Measurements from ENCODE around the gene ZFAND3. TPM values are rescaled to one million over a fixed set of nuclear protein-coding genes. Genes with fewer than 3 reads are reported as not detected.

ZFAND3 gene
- total and polyA plus RNA-seq, 8 donors = 19.8 to 164 (median 37.3) TPM

DNA sequence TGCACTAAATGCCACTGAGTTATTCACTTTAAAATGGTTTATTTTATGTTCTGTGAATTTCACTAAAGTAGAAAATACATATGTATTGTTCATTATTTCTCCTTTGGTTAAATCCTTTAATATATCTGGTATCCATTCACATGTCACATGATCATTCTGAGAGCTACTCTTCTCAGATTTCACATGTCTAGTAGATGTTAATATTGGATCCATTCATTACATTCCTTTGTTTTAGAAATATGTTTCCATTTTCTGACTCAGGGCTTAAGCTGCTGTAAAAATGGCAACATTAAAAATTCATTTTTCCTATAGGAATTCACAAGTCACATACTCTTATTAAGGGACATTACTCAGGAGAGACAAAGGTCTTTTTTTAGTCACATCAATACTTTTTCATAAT, 205.4 kb downstream of the ZFAND3 start:
- Histone ChIP-seq H3K36me3 (no peaks in the 10 kb centered on the region), H3K27ac (no peak overlapping the region), H3K9me3 (peaks cover 0 to 9% (median 2%) of the 10 kb centered on the region in 4 donors), H3K27me3 (no peaks in the 10 kb centered on the region), H3K4me3 (no peak overlapping the region), H3K4me1 (peaks cover 0 to 50% (median 28%) of the 10 kb centered on the region in 4 donors)
- intact Hi-C loops (cut with DNase I; ENCODE audit: low total_unique reads) = no loop called here
- TF ChIP-seq POLR2A (IDR thresholded peaks at IDR 0.05) = no peak
- no peak for TF ChIP-seq POLR2AphosphoS5 (IDR thresholded peaks at IDR 0.05)
- TF ChIP-seq, protein P1, sequence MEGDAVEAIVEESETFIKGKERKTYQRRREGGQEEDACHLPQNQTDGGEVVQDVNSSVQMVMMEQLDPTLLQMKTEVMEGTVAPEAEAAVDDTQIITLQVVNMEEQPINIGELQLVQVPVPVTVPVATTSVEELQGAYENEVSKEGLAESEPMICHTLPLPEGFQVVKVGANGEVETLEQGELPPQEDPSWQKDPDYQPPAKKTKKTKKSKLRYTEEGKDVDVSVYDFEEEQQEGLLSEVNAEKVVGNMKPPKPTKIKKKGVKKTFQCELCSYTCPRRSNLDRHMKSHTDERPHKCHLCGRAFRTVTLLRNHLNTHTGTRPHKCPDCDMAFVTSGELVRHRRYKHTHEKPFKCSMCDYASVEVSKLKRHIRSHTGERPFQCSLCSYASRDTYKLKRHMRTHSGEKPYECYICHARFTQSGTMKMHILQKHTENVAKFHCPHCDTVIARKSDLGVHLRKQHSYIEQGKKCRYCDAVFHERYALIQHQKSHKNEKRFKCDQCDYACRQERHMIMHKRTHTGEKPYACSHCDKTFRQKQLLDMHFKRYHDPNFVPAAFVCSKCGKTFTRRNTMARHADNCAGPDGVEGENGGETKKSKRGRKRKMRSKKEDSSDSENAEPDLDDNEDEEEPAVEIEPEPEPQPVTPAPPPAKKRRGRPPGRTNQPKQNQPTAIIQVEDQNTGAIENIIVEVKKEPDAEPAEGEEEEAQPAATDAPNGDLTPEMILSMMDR (IDR thresholded peaks at IDR 0.05) = no peak
- no peak for TF ChIP-seq EP300 (IDR thresholded peaks at IDR 0.05)
- no peak for DNase-seq

DNA sequence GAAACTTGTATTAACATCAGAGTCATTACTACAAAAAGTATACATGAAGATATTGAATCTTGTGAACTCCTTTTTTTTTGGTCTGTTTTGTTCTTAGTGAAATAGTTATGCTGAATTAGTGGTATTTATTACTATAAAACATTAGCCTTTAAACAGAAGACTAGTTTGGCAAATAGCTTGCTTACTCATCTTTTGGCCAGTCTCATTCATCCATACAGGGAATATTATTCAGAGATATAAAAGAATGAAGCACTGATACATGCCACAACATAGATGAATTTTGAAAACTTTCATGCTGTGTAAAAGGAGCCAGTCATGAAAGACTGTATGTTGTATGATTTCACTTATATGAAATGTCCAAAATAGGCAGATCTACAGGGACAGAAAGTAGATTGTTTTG, 205.9 kb downstream of the ZFAND3 start:
- TF ChIP-seq, protein P1 (IDR thresholded peaks at IDR 0.05) = no peak
- TF ChIP-seq POLR2A (IDR thresholded peaks at IDR 0.05) (no peak), EP300 (IDR thresholded peaks at IDR 0.05) (no peak), POLR2AphosphoS5 (IDR thresholded peaks at IDR 0.05) (no peak)
- DNase-seq = no peak
- Histone ChIP-seq H3K27me3 (no peaks in the 10 kb centered on the region), H3K36me3 (no peaks in the 10 kb centered on the region), H3K4me3 (no peak overlapping the region), H3K4me1 (peaks cover 0 to 46% (median 26%) of the 10 kb centered on the region in 4 donors), H3K9me3 (peaks cover 0 to 9% (median 2%) of the 10 kb centered on the region in 4 donors), H3K27ac (no peak overlapping the region)
- intact Hi-C loops (cut with DNase I; ENCODE audit: low total_unique reads) = no loop called here

DNA sequence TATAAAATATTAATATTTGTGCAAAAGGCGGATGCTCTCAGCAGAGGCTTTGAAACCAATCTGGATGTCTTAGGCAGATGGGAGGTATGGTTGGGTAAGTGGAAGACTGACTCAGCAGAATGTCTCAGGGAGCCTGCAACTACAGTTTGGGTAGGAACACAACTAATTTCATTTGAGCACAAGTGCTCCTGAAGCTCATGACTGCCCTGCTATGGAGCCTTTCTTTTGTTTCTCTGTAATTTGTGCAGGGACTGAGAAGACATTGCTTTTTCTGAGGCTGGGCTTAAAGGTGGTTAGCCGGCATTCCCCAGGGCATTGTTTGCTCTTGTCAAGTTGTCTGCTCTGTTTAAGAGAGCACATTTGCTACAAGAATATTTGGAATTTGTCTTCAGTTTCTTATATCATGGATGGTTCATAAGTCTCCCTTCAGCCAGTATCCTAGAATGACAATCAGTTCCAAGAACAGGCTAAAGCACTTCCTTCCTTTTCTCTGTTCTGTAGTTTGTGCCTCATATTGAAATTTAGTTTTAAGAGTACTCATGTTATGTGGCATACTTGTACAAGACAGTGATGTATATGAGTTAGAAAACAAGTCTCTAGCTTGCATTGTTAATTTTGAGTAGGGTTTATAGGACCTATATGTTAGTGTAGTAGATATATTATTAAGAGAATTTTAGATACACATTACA, 208.3 kb downstream of the ZFAND3 start:
- intact Hi-C loops (cut with DNase I; ENCODE audit: low total_unique reads) = no loop called here
- H3K27me3 ChIP-seq = no peaks in the 10 kb centered on the region
- whole genome bisulfite sequencing, 5 donors = 69 to 83% (median 78%) methylated on average over 2 of the region's 2 CpGs
- no peak overlapping the region for H3K4me3 ChIP-seq
- TF ChIP-seq EP300 (IDR thresholded peaks at IDR 0.05) (no peak), POLR2A (IDR thresholded peaks at IDR 0.05) (no peak), POLR2AphosphoS5 (IDR thresholded peaks at IDR 0.05) (no peak)
- TF ChIP-seq, protein P1 (IDR thresholded peaks at IDR 0.05) = no peak
- no peak overlapping the region for H3K27ac ChIP-seq
- H3K9me3 ChIP-seq = peaks cover 0 to 9% (median 2%) of the 10 kb centered on the region in 4 donors
- no peak for DNase-seq
- peaks cover 0 to 35% (median 15%) of the 10 kb centered on the region in 4 donors for H3K4me1 ChIP-seq
- H3K36me3 ChIP-seq = no peaks in the 10 kb centered on the region

DNA sequence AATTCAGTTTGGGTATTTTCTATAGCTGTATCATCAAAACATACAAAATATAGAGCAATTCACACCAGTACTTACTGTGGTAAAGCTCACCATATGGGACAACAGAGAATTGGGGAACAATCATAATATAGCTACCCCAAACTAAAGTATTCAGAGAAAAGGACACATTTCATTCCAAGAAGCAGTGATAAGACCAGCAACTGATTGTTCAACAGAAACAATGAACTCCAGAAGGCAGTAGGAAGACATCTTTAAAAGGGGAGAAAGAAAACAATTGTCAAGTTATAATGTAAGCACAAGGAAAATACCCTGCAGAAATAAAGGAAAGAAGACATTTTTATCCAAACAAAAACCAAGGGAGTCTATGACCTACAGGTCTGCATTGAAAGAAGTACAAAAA, 210.9 kb downstream of the ZFAND3 start:
- Histone ChIP-seq H3K27me3 (no peaks in the 10 kb centered on the region), H3K27ac (no peak overlapping the region), H3K4me1 (peaks cover 0 to 60% (median 28%) of the 10 kb centered on the region in 4 donors), H3K36me3 (no peaks in the 10 kb centered on the region), H3K9me3 (no peaks in the 10 kb centered on the region), H3K4me3 (no peak overlapping the region)
- DNase-seq = no peak
- intact Hi-C loops (cut with DNase I; ENCODE audit: low total_unique reads) = no loop called here
- TF ChIP-seq, protein P1 (IDR thresholded peaks at IDR 0.05) = no peak

All from stomach (tissue), 9 donors.